ENCODE data around the gene AJM1.

The AJM1 gene

DNA sequence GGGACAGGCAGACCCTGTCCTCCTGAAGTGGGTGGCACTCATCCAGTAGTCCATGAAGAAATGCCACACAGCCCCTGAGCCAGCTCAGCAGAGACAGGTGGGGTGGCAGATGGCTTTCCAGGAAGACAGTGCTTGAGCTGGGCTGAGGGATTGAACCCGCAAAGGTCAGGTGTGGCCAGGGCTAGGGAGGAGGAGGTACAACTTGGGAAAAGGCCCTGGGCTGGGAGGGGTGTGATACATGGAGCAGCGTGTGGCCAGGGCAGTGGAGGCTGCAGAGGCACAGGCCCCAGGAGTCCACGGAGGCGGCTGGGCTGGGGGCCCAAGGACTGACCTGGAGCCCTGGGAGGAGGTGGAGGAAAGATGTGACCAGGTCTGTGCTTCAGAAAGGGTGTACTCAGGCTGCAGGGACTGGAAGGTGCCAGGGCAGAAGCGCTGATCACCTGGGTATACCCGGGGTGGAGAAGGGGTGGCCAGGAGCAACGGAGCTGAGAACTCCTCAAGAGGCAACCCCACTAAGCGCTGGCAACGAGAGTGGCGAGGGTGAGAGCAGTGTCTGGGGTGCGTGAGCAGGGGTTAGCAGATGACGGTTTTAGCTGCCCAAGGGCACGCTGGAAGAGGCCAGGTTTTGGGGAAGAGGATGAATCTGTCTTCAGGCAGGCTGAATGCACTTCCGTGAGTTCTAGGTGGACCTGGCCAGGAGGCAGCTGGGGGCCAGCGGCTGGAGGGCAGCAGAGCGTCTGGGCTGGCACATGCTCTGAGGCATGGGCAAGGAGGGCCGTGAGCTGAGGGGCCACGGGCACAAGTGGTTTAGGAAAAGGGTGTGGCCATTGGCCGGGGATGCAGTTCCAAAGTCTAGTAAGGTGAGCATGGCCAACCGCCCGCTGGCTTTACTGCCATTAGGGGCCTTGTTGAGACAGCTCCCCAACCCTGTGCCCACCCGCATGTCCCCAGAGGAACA lies 38.4 kb upstream of the AJM1 start:
- Histone ChIP-seq H3K4me3 (ENCODE audit: low read depth in 1 of 2, low read length in 1 of 2) (no peak overlapping the region), H3K27ac (no peak overlapping the region), H3K27me3 (peaks cover 38% of the 10 kb centered on the region), H3K4me1 (ENCODE audit: control insufficient read depth in 1 of 2, insufficient read depth in 1 of 2, low read depth in 1 of 2, low read length in 1 of 2) (peaks cover 43 to 49% of the 10 kb centered on the region in 2 experiments), H3K36me3 (no peaks in the 10 kb centered on the region), H3K9me3 (no peaks in the 10 kb centered on the region)
- TF ChIP-seq, protein P1, sequence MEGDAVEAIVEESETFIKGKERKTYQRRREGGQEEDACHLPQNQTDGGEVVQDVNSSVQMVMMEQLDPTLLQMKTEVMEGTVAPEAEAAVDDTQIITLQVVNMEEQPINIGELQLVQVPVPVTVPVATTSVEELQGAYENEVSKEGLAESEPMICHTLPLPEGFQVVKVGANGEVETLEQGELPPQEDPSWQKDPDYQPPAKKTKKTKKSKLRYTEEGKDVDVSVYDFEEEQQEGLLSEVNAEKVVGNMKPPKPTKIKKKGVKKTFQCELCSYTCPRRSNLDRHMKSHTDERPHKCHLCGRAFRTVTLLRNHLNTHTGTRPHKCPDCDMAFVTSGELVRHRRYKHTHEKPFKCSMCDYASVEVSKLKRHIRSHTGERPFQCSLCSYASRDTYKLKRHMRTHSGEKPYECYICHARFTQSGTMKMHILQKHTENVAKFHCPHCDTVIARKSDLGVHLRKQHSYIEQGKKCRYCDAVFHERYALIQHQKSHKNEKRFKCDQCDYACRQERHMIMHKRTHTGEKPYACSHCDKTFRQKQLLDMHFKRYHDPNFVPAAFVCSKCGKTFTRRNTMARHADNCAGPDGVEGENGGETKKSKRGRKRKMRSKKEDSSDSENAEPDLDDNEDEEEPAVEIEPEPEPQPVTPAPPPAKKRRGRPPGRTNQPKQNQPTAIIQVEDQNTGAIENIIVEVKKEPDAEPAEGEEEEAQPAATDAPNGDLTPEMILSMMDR (IDR thresholded peaks at IDR 0.05) = no peak

DNA sequence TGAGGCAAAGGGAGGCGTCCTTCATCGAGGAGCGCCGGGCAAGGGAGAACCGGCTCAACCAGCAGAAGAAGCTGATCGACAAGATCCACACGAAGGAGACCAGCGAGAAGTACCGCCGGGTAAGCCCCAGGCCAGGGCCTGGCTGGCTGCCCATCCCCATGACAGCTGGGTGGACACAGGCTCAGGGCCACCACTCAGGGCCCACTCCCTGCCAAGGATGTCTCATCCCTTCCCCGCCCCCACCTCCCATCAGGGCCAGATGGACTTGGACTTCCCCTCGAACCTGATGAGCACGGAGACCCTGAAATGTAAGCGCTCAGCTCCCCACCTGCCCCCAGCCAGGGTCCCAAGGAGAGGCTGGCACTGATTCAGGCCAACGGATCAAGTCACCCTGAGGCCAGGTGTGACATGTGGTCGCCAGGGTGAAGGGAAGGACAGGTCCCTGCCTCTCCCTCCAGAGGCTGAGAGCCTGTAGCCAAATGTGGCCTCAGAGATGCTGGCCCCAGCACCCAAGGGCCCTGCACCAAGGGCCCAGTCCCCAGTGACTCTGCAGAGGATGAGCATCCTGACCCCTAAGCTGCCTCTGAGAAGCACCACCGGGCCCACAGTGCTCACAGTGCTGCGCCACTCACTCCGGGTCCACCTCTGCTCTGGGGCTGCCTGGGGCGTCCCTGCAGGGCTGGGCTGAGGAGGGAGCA lies 37.6 kb upstream of the AJM1 start:
- Histone ChIP-seq H3K9me3 (no peaks in the 10 kb centered on the region), H3K27ac (no peak overlapping the region), H3K4me3 (ENCODE audit: low read depth in 1 of 2, low read length in 1 of 2) (no peak overlapping the region), H3K4me1 (ENCODE audit: control insufficient read depth in 1 of 2, insufficient read depth in 1 of 2, low read depth in 1 of 2, low read length in 1 of 2) (peaks cover 44 to 49% of the 10 kb centered on the region in 2 experiments), H3K36me3 (no peaks in the 10 kb centered on the region), H3K27me3 (peaks cover 30% of the 10 kb centered on the region)
- TF ChIP-seq, protein P1 (IDR thresholded peaks at IDR 0.05) = no peak

DNA sequence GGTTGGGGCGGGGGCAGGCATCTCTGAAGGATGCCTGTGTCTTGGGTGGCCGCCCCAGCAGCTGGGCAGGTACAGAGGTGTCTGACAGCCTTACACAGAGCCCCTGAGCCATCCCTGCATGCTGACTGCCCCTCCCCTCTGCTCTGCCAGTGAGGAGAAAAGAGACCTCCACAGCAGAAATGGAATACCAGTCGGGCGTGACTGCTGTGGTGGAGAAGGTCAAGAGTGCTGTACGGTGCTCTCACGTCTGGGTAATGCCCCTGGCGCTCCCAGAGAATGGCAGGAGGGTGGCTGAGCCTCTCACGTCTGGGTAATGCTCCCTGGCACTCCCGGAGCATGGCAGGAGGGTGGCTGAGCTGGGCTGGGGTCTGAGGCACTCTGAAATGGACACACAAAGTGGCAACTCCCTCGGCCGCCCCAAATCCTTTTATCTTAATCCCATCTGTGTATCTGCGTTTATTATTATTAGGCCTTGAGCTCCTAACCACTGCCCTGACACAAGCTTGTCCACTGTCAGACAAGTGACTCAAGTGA lies 37.0 kb upstream of the AJM1 start:
- Histone ChIP-seq H3K36me3 (no peaks in the 10 kb centered on the region), H3K4me3 (ENCODE audit: low read depth in 1 of 2, low read length in 1 of 2) (no peak overlapping the region), H3K4me1 (ENCODE audit: control insufficient read depth in 1 of 2, insufficient read depth in 1 of 2, low read depth in 1 of 2, low read length in 1 of 2) (peaks cover 40 to 44% of the 10 kb centered on the region in 2 experiments), H3K9me3 (no peaks in the 10 kb centered on the region), H3K27me3 (peaks cover 24% of the 10 kb centered on the region), H3K27ac (no peak overlapping the region)
- TF ChIP-seq, protein P1 (IDR thresholded peaks at IDR 0.05) = no peak

DNA sequence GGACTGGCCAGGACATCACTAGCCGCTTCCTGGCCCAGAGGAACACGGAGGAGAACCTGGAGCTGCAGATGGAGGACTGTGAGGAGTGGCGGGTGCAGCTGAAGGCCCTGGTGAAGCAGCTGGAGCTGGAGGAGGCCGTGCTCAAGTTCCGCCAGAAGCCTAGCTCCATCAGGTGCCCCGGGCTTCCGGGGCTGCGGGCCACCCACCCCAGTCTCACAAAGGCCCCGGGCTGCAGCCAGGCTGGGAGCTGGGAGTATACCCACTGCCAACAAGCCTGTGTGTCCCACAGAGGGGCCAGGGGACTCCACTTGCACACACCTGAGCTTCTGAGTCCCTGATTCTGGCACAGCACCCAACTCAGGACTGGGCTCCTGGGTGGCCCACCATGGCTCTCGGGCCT lies 36.2 kb upstream of the AJM1 start:
- peaks cover 6% of the 10 kb centered on the region for H3K36me3 ChIP-seq
- H3K27me3 ChIP-seq = peaks cover 16% of the 10 kb centered on the region
- H3K9me3 ChIP-seq = no peaks in the 10 kb centered on the region
- TF ChIP-seq, protein P1 (IDR thresholded peaks at IDR 0.05) = no peak
- peaks cover 32 to 36% of the 10 kb centered on the region in 2 experiments for H3K4me1 ChIP-seq (ENCODE audit: control insufficient read depth in 1 of 2, insufficient read depth in 1 of 2, low read depth in 1 of 2, low read length in 1 of 2)
- no peak overlapping the region for H3K4me3 ChIP-seq (ENCODE audit: low read depth in 1 of 2, low read length in 1 of 2)
- no peak overlapping the region for H3K27ac ChIP-seq

DNA sequence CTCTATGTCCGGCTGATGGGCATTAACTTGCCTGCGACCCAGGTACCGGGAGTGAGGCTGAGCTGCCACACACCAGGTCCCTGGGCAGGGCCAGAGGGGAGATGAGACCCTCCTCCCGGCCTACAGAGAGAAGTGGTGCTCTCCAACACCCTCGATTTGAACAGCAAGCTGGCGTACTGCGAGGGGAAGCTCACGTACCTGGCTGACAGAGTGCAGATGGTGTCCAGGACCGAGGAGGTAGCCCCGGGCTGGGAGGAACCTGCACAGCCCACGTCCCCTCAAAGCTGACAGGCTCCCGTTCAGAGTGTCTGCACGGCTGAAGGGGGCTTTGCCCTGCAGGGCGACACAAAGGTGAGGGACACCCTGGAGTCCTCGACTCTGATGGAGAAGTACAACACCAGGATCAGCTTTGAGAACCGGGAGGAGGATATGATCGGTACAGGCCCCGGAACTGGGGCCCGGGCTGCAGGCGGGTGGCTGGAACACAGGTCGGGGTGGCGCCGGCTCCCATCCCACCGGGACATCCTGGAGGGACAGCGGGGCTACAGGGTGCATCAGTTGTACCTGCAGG lies 35.6 kb upstream of the AJM1 start:
- peak overlapping the region; percentile 73 to 83 for H3K4me3 ChIP-seq (ENCODE audit: low read depth in 1 of 2, low read length in 1 of 2)
- H3K9me3 ChIP-seq = no peaks in the 10 kb centered on the region

More for the DNA sequence above, 35.6 kb upstream of the AJM1 start:
- TF ChIP-seq, protein P1 (IDR thresholded peaks at IDR 0.05) = no peak
- peak overlapping the region; percentile 85 for H3K27ac ChIP-seq
- H3K4me1 ChIP-seq (ENCODE audit: control insufficient read depth in 1 of 2, insufficient read depth in 1 of 2, low read depth in 1 of 2, low read length in 1 of 2) = peaks cover 26 to 30% of the 10 kb centered on the region in 2 experiments
- H3K27me3 ChIP-seq = peaks cover 9% of the 10 kb centered on the region
- peaks cover 8% of the 10 kb centered on the region for H3K36me3 ChIP-seq
